Amniotic epithelial cell (primary cell): Measurements from ENCODE around the gene MBD4.
"Not testable (repeated sequence)": the region's sequence is repeated elsewhere in the genome, so short reads cannot be mapped to it uniquely, and the experiment has no call there.

ENCODE experiments used
- DNase-seq: peaks from one replicate; pipeline ENCODE4 v3.0.0-alpha.2; 2010; ENCODE audit warnings: low read depth

MBD4 gene

DNA sequence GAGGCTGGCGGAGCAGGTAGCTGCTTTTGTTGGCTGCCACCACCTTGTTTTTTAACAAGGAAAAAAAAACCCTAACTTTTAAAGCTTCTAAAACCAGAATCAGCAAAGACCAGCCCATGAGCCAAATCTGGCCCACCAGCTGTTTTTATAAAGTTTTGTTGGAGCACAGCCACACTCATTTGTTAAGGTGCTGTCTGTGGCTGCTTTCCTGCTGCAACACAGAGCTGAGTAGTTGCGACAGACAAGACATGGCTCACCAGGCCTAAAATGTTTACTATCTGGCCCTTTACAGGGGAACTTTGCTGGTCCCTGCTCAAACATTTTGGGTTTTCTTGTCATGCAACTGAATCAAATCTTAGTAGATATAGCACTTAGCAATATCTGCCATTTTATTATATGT, 30.2 kb downstream of the MBD4 start:
- DNase-seq, result peak; percentile 85

DNA sequence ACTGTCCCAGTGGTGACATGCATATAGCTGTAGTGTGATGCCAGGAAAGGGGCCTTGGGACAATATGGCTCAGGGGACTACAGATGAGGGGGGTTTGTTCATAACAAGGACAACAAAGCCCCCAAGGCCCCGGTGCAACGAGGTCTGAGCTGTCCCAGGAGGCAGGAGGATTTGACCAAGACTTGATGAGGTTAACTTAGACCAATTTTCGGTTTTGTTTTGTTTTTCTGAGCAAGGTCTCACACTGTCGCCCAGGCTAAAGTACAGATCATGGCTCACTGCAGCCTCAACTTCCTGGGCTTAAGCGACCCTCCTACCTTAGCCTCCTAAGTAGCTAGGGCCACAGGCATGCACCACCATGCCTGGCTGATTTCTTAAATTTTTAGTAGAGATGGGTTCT, 35.1 kb downstream of the MBD4 start:
- no peak for DNase-seq

DNA sequence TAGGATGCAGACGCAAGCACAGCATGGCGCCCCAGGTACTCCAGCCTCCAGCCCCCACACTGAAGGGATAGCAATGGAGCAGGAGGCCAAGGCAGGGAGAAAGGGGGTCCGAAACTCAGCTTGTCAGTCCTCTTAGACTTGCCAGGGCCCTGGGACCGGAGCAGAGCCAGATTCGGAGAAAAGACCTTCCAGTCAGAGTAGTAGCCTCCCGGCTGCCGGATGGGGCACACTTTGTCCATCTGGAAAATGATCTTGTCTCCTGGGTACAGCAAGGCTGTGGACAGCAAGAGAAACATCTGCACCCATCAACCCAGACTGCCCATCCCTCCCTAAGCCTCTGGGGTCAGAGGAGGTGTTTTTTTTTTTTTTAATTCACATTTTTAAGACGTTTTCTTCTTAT, 35.6 kb downstream of the MBD4 start:
- DNase-seq, result no peak

DNA sequence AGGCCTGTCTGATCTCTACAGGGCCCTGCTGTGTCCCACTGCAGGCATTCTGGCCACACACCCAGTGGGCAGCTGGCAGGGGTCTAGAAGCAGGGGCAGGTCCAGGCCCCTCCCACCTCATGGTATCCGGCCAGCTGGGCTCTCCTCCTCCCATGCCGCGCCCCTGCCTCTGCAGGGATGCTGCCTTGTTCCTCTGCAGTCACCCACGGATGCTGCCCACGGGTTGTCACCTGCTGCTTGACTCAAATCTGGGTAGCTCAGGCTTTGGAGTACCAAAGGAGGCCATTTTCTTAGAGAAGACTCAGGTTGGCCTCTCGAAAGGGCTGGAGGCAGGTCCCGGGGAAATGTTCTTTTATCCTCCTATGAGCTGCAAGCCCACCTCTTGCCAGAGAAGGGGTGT, 36.3 kb downstream of the MBD4 start:
- no peak for DNase-seq

DNA sequence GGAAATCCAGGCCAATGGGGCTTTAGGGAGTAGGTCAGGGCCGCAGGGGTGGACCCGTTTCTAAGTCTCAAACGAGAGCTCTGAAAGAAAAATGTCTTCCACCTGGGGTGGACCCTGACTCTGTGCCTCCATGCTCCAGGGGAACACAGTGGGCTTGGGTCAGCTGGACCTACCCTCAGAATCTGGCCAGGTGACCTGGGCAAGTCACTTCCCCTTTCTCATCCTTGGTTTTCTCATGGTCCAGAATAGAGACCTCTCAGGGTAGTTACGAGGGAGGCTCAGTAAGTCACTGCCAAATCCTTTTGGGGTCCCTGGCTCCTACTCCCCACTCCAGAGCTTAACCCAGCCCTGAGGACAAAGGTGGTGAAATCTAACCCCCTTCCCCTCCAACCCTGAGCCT, 37.1 kb downstream of the MBD4 start:
- DNase-seq, result no peak

DNA sequence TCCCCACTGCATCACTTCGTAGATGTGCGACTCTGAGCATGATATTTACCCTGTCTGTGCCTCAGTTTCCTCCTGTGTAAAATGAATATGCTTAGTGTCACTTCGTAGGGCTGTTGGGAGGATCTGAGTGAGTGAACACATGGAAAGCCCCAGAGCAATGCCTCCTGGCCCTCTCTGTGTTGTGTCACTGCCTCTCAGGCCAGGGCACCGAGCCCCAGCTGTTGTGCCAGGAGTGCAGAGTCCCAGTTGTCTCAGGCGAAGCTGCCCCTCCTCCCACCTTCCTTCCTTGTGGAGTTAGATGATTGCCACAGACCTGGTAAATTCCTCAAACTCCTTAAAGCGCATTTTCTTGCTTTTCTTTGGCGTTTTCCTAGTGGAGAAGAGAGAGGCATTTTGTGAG, 37.5 kb downstream of the MBD4 start:
- no peak for DNase-seq

DNA sequence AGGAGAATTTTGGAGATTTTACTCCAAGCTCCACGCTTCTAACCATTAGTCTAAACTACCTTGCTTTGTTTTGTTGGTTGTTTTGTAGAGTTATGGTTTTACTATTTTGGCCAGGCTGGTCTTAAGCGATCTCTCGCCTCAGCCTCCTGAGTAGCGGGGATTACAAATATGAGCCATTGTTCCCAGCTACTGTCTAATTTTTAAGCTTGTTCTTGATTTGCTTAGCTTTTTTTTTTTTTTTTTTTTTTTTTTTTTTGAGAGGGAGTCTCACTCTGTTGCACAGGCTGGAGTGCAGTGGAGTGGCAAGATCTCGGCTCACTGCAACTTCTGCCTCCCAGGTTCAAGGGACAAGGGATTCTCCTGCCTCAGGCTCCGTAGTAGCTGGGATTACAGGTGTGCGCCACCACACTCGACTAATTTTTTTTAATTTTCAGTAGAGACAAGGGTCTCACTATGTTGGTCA, 39.8 kb downstream of the MBD4 start:
- DNase-seq, result peak; percentile 42

DNA sequence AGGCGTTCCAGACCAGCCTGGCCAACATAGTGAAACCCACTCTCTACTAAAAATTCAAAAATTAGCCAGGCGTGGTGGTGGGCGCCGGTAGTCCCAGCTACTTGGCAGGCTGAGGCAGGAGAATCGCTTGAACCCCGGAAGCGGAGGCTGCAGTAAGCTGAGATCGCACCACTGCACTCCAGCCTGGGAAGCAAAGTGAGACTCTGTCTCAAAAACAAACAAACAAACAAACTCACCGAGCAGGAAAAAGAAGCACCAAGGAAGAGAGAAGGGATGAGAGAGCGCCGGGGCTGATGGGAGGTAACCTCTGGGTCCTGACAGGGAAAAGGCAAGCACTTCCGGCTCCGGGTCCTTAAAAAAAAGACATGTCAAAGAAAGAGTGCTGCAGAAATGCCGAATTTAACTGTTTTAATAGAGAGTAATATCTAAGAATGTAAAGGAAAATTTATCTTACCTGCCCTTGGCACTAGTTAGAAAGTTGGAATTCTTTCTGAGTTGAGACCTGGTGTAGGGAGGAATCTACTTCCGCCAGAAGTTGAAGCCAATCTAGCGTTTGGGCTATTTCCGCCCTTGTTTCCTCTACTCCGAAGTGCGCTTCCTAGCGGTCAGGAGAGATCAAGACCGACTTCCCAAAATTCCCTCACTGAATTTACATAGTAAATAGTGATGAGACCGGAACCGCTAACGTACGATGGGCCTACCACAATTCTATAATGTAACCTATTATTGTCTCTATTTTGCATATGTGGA, 40.4 kb downstream of the MBD4 start:
- peak; percentile 98 for DNase-seq

DNA sequence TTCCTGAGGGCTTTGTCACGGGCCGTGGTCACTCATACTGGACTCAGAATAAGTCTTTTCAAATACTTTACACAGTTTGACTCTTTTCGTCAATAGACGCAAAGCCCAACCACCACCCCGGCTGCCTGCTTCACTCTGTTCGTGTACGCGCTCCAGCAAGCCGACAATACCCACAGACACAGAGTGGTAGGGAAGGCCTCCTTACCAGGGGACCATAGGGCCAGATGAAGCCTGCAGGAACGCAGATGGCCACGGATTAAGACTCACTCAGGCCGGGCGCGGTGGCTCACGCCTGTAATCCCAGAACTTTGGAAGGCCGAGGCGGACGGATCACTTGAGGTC, 41.0 kb downstream of the MBD4 start:
- DNase-seq, result peak; percentile 14

DNA sequence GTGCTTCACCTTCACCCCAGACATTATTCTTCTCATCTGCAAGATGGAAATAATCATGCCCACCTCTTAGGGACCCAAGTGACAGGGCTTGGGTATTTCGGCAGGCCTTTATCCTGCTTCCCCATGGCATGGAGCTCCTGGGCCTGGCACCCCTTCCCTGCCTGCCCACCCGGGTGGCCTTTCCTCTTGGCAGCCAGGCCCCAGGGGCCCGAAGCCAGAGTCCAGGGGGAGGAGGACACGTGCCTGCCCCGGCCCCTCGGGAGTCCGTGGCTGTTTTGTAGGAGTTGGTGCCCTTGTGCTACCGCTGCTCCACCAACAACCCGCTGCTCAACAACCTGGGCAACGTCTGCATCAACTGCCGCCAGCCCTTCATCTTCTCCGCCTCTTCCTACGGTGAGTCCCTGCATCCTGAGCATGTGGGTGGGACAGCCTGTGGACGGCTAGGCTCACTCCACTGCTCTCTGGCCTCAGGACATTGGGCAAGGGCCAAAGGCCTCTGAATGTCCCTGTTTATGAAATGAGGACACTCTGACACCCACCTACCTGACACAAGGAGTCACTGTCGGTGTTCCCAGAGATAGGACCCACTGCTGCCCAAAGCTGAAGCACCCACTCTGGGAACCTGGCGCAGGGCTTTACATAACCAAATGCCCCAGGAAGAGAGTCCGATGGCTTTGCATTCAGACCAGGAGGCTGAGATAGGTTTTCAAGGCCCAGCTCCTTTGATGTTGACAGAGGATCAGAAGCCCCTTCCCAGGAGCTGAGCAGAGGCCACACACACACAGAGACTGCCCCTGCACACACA, 45.8 kb downstream of the MBD4 start:
- DNase-seq, result not testable (repeated sequence)

DNA sequence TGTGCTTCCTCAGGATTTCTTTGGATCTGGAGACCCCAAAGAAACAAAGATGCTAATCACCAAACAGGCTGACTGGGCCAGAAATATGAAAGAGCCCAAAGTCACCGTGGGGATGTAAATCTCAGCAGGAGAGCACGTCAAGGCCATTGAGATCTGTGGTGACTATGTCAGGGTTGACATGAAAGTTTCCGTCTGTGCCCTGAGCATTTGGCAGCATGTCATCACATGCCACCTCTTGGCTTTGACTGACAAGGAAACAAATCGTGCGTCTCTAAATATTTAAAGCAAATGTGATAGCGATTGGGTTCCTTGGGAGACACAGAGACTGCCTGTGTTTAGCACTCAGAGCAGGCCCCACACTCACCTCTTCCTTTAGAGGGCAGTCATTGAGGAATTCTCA, 46.5 kb downstream of the MBD4 start:
- no peak for DNase-seq

DNA sequence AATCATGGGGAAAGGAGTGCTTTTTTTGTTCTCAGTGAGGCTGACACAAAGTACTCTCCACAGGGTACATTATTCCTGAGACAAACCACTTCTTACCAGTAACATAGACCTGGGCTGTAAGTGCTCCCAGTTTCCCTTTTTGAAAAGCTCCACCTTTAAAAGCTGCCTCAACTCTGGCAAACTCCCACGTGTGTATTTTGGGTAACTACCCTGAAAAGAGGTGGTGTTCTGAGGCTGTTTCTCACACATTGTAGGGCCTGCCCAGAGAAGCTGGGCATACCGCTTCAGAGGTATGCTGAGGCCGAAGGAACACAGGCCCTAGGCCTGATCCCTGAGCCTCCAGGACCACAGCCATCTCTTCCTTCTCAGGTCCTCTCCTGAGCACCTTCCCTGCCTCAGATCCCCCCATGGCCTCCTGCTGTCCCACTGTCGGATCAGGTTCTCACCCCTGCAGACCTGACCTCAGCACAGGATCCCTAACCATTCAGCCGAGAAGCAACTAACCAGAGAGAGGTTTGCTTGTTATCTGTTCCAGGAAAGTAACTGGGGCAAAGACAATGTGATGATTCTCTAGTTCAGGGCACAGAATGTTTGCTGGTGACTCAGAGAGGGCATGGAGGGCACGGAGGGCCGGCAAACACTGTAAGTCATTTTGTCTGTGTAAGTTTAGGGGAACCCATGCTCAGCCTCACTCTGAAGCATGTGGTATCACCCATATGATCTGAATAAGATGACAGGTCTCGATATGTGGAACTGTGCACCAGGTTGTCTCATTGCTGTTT, 47.5 kb downstream of the MBD4 start:
- not testable (repeated sequence) for DNase-seq

DNA sequence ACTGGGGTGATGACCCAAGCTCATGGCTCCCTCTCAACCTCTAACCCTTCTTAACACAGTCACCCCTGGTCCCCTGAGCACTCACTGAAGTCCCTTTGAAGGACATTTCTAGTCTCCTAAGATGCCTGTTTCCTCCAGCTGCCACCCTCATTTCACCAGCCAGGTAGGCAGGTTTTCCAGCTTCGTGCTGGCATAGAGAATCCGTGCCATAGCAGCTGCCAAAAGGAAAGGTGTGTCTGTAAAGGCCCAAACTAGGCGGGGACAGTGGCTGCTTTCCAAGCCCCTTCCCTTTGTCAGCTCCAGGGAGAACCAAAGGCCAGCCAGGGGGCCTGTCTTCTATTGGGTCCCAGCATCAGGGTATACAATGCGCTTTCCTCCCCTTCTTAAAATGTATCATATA, 48.2 kb downstream of the MBD4 start:
- DNase-seq, result not testable (repeated sequence)

DNA sequence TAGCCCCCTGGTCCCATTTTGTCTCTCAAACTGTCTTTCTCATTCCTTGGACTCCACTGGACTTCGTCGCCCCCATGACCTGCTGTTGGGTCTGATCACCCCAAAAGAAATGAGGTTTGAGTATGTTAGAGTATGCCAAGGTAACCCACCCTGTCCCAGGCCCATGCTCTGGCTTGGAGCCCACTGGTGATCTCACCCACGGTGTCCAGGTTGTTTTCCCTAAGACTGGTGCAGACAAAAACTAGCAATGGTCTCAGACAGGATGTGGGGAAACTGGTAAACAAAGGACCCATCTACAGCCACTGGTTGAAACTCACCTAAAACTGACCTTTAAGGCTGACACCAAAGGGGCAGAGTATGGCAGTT, 50.2 kb downstream of the MBD4 start:
- peak; percentile 16 for DNase-seq

DNA sequence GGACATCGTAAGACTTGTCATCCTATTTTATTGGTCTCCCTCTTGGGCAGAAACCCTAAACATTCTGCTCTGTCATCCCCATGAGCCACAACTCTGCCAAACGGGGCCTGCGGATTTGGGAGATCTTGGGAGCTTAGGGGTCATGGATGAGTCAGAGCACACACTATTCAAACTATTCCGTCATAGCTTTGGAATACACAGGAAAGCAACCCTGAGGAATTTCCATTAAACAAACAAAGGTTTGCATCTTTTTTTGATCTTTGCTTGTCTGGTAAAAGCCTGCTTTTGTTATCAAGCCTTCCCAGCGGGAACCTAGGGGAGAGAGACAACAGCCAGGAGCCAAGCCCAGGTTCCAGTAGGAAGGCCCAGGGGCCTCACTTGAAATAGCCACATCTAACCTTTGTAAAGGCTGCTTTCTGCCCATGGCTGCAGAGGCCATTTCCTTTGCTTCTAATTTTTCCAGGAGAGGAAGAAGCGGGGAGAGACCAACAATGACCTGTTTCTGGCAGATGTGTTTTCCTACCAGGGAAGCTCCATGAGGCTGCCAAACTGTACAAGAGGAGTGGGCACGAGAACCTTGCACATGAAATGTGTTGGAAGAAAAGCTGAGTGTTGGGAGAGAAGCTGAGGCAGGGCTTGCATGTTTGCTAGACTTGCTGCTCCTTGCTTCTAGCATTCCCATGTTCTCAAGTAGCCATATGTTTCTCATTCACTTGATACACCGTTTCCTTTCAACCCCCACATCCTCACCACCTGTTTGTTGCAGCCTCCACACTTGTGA, 50.8 kb downstream of the MBD4 start:
- peak; percentile 77 for DNase-seq

DNA sequence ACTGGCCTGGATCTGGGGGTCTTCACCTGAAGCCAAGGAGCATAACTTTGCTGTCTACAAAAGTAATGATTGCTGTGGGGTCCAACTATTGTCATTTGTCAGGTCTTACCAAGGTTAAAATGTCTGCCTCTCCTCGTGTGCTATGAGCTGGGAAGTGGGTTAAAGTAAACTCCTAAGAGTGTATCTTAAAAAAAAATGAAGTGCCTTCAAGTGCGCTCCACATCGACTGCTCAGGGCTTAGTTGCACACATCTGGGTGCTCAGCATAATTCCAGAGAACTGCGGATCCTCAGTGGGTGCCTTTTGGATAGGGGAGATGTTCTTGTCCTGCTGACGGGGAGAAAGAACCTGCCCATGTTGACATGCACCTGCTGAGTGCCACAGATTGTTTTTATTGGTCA, 52.3 kb downstream of the MBD4 start:
- no peak for DNase-seq

DNA sequence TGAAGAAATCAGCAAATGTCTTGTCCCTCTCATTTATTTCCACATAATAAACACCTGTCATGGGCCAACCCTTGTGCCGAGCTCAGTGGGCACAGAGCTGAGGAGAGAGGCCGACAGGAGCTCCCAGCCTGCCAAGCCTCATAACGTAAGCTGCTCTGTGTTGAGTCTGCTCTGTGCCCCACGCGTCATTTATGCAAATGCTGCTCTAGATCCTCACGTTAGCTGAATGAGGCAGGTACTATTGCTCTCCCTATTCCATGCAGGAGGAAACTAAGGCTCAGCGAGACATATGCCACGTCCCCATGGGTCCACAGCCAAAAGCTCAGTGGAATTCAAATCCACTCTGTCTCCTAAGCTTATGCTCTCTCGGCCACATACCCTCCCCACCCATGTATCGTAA, 52.8 kb downstream of the MBD4 start:
- DNase-seq, result no peak

DNA sequence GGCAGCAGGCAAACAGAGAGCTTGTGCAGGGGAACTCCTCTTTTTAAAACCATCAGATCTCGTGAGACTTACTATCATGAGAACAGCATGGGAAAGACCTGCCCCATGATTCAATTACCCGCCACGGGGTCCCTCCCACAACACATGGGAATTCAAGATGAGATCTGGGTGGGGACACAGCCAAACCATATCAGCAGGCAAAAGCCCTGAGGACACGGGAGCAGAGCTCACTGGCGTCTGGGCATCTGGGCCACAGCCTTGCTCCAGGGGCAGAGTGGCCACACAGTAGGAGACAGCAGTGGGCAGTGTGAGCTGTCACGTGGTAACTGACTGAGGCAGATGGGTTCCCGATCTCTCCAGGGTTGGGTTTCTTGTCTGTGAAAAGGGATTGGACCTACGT, 54.2 kb downstream of the MBD4 start:
- DNase-seq, result not testable (repeated sequence)

DNA sequence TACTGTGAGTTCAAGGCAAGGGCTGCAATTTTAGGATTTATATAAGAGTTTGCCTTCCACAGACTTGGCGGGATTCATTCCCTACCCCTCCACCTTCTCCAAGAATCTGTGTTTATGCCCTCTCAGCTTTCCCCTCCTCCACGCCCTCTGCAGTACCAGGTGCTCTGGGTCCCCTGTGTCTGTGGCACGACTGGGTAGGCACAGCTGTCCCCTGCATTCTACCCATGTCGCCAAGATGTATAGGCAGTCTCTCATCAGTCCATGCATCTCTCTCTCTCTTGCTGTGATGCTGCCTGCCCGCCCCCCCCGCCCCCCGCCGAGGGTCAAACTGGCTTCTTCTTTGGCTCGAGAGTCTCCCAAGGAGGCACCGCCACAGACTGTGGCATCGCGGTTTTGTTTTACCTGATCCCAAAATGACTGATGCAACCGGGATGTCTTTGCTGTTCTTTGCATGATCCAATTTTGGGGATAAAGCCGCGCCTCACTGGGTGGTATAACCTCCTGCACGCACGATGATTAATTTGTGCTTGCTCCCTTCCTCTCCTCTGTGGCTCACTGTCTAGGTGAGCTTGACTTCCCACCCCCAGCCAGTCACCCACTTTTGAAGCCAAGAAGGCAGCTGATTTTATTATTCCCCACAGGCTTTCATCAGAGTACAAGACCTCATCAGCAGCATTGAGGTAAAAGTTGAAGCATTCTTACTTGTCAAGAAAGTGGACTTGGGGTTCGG, 55.0 kb downstream of the MBD4 start:
- no peak for DNase-seq

DNA sequence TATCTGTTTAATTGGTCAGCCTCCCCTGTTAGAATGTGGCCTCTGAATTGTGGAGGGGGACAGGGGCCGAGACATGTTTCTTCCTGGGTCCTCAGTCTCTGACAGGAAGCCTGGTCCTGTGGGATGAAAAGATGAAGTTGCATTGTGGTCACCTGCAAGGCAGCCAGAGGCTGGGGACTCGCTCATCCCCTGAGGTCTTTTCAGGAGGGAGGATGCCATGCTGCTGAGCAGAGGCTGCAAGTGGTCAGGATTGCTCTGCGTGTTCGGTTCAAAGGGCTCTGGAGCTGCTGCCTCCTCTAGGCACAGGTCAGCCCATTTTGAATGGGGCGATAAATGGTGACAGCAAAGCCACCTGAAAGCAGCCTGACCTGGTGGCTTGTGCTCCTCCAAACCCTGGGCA, 55.6 kb downstream of the MBD4 start:
- not testable (repeated sequence) for DNase-seq

DNA sequence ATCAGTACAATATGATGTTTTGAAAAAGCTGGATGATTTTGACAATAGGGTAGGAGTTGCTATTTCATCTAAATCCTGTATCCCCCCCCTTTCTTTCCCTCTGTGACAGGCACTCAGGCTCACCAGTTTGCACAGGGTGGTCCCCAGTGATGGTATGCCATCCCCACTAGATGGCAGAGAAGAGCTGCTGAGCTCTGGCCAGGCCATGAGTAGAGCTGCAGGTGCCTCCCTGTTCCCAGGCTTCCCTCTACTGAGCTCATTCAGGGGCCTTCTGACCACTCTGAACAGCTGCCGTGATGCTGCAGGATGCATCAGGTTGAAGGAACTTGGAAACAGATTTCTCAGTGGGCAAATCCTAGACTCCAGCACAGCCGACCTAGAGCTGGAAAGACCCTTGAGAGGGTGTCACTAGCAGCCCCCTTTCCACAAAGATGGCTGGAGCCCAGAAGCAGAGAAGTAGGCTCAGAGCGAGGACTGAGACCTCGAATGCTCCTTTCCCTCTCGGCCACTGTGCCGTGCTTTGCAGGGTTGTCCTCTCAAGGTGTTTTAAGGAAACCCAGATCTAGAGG, 56.4 kb downstream of the MBD4 start:
- DNase-seq, result peak; percentile 60
